HG03039 (cell line): ENCODE data around the gene ZNF568.

Source experiments
- ATAC-seq: cut with Tn5 transposase; IDR thresholded peaks from one replicate; pipeline ENCODE4 v1.9.1; 2021; ENCODE audit warnings: mild to moderate bottlenecking, moderate library complexity; ENCODE audit not compliant: unreplicated experiment

The ZNF568 gene

GRCh38 chr19:36915992-36916830, at the start of gene ZNF568, which contains the start of gene ZNF829:
Gene ZNF568, plus strand, starts transcription at chr19:36916332. Its CDS starts 6,439 bp downstream, at chr19:36922771.
Gene ZNF829, minus strand, starts transcription at chr19:36916291. Its CDS starts 1,124 bp downstream, at chr19:36915167.
- ATAC-seq, result peak; percentile 81

DNA sequence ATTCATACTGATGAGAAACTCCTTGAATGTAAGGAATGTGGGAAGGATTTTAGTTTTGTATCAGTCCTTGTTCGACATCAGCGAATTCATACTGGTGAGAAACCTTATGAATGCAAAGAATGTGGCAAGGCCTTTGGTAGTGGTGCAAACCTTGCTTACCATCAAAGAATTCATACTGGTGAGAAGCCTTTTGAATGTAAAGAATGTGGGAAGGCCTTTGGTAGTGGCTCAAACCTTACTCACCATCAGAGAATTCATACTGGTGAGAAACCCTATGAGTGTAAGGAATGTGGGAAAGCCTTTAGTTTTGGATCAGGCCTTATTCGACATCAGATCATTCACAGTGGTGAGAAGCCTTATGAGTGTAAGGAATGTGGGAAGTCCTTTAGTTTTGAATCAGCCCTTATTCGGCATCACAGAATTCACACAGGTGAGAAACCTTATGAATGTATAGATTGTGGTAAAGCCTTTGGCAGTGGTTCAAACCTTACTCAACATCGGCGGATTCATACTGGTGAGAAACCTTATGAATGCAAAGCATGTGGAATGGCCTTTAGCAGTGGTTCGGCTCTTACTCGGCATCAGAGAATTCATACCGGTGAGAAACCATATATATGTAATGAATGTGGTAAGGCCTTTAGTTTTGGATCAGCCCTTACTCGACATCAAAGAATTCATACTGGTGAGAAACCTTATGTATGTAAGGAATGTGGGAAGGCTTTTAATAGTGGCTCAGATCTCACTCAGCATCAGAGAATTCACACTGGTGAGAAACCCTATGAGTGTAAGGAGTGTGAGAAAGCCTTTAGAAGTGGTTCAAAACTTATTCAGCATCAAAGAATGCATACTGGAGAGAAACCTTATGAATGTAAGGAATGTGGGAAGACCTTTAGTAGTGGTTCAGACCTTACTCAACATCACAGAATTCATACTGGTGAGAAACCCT, 38.9 kb upstream of the ZNF568 start:
- no peak for ATAC-seq

- ATAC-seq, result no peak
These were observed 24.3 kb upstream of the ZNF568 start for GRCh38 chr19:36891768-36892357.

DNA sequence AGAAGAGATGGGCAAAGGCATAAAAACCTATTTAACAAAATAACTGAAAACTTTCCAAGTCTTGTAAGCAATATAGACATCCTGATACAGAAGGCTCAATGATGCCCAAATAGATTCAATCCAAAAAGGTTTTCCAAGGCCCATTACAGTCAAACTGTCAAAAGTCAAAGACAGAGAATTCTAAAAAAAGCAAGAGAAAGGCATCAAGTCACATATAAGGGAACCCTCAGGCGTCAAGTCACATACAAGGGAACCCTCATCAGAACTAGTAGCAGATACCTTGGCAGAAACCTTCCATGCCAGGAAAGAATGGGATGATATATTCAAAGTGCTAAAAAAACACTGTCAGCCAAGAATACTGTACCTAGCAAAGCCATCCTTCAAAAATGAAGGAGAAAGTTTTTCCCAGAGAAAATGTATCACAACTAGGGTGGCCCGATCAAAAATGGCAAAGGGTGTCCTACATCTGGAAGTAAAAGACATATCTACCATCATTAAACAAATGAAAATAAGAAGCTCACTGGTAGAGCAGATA, 21.2 kb upstream of the ZNF568 start:
- ATAC-seq, result no peak

DNA sequence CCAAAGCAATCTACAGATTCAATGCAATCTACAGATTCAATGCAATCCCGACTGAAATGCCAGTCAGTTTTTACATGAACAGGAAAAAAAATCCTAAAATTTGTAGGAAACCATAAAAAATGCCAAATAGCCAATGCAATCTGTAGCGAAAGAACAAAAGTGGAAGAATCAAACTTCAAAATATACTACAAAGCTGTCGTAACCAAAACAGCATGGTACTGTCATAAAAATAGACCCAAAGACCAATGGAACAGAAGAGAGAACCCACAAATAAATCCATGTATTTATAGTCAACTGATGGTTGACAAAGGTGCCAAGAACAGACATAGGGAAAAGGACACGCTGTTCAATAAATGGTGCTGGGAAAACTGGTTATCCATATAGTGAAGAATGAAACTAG, 17.7 kb upstream of the ZNF568 start:
- no peak for ATAC-seq

DNA sequence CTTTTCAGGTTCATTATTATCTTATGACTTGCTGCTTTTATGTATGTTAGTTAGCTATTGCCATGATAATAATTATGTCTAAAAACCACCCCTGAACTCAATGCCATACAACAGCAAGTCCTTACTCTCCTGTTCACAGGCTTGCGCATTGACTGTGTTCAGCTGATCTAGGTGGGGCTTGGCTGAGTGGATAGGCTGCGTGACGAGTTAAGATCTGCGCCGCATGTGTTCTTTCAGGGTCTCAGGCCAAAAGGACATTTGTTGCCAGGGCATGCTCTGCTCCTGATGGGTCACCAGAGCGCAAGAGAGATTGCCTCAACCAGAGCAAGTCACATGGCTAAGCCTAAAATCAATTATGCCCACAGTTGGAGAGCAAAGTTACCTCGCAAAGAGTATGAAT, 859 bp downstream of the ZNF568 start:
- ATAC-seq, result no peak

DNA sequence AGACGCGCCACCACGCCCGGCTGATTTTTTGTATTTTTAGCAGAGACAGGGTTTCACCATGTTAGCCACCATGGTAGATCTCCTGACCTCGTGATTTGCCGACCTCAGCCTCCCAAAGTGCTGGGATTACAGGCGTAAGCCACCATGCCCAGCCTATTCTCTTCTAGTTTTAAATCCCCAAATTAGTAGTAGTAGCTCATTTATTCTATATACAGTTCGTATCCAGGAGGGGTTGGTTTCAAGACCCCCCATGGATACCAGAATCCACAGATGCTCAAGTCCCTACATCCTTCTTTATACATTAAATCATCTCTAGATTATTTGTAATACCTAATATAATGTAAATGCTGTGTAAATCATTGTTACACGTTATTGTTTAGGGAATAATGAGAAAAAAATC, 2.0 kb downstream of the ZNF568 start:
- ATAC-seq, result no peak

DNA sequence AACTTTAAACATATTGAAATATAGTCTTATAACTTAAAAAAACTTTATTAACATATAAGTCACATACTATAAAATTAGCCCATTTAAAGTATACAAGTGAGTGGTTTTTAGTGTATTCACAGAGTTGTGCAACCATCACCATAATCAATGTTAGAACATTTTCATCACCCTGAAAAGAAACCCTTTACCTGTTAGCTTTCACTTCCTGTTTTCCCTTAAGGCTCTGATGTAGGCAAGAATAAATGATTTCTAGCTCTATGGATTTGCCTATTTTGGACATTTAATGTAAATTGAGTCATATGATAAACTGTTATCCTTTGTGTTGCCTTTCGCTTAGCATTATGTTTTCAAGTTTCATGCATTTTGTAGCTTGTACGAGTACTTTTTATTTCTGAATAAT, 15.6 kb downstream of the ZNF568 start:
- no peak for ATAC-seq

DNA sequence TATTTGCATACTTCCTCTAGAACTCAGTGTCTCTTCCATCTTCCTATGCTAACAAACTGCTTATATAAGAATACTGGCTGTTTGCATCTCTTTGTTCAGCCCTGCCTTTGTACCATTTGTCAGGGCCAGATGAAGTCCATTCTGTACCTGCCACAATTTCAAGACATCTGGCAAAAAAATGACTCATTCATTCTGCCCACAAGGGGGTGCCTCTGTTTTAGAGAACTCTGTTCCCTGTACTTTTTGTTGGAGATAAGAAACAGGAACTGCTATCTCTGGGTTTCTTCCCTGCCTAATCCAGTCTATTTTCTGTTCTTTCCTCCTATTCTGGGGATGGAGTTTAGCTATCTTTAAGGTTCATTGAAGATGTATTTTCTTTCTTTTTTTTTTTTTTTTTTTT, 23.0 kb downstream of the ZNF568 start:
- no peak for ATAC-seq

- no peak for ATAC-seq
These were observed 34.4 kb downstream of the ZNF568 start for GRCh38 chr19:36950335-36951119.

- ATAC-seq, result no peak
These were observed 46.2 kb downstream of the ZNF568 start for GRCh38 chr19:36962346-36962745.

DNA sequence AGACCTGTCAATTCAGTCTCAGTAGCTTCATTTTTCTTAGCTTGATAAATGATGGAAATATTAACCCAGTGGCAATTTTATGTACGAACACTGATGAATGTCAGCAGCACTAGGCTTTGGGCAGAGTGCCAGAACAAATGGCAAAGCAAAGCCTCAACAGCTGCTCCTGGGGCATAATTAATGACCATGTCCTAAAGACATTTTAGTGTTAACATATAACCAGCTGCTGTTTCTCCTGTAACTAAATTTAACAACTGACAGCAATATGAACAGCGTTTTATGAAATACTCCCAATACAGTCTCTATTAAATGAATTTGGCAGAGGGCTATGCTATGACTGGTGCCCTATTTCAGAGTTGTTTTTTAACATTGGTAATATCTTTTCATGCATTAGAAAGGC, 47.1 kb downstream of the ZNF568 start:
- no peak for ATAC-seq

DNA sequence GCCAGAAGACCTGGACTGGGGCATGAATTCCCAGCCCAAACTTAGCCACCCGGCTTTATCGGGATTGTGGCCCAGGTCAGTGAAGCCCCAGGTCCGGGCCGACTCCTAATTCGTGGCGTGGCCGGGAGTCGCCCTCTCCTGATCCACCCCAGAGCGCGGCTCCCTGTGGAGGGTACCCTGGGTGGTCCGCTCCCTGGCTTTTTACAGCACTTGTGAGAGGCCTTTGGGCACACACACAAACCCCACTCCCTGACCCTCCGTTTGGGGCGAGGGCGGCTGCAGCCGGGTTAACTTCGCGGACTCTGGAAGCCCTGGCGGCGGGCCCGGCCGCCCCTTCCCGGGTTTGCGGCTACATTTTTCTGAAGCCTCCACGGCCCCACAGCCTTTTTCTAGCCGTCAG, 56.4 kb downstream of the ZNF568 start:
- ATAC-seq, result no peak

DNA sequence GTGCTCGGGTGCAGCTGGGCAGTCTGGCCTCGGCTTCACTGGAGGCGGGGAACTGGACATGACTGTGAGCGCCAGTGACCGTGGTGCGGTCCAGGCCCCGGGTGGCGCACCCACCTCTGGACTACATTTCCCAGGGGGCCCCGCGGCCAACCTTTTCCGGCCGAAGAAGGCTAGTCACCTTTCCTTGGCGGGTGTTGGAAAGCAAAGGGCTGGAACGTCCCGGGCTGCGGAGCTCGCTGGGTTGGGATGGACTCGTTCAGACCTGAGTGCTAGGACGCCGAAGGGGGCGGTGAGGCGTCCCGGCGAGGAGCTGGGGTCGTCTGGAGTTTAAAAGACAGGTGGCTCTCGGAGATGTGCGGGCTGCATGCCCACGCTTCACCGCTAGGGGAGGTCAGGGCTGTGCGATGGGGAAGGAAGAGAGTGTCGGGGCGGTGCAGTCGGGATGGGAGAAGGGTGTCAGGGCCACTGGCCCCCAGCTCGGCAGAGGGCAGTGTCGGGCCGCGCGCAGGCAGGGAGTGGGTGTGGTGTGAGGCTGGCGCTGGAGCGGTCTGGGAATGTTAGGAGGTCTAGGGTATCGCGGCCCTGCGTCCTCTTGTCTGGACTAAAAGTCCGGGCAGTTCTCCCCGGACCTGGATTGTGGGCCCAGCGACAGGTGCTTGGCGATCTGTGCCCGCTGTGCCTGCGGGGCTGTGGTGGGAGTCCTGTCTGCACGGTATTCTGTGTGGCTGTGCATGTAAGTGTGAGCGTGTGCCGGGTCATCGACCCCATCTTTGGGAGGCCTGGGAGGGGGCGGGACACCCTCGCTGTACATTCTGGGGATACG, 57.1 kb downstream of the ZNF568 start:
- peak; percentile 61 for ATAC-seq

DNA sequence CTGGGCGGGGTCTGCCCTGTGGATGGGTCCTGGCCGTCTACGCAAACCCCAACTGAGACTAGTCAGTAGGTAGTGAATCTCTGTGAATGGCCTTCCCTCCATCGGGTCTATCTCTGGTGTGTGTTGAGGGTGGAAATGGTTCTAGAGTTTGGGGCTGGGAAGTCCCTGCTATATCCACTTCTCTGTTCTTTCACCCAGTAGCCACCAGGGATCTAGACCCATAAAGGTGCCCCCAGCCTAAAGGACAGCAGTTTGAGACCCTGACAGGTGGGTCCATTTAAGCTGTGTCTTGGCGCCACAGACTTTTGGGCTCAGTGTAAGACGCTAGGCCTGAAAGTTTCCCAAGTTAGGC, 57.7 kb downstream of the ZNF568 start:
- no peak for ATAC-seq

- no peak for ATAC-seq
These were observed 70.0 kb downstream of the ZNF568 start for GRCh38 chr19:36986131-36986530.

- no peak for ATAC-seq
These were observed 70.5 kb downstream of the ZNF568 start for GRCh38 chr19:36986601-36987000.

GRCh38 chr19:36987091-36987490, 71.0 kb downstream of the ZNF568 start:
- ATAC-seq, result no peak

DNA sequence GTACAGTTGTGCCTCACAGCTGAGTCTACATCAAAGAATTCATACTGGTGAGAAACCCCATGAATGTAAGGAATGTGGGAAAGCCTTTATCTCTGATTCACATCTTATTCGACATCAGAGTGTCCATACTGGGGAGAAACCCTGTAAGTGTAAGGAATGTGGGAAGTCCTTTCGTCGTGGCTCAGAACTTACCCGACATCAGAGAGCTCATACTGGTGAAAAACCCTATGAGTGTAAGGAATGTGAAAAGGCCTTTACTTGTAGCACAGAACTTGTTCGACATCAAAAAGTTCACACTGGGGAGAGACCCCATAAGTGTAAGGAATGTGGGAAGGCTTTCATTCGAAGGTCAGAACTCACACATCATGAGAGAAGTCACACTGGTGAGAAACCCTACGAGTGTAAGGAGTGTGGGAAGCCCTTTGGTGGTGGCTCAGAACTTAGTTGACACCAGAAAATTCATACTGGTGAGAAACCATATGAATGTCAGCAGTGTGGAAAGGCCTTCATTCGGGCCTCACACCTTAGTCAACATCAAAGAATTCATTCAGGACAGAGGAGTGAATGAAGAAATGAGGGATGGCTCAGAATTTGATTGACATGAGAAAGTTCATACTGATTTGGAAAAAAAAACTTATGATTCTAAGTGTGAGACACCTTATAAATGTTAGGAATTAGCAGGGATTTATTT, 81.2 kb downstream of the ZNF568 start:
- ATAC-seq, result no peak
